Right lobe of liver (tissue), 6 donors: ENCODE data around the gene DRGX. TPM values are rescaled to one million over a fixed set of nuclear protein-coding genes. Genes with fewer than 3 reads are reported as not detected.

ENCODE experiments used
- ATAC-seq, 4 donors: fragments of 200-7000 bp; cut with Tn5 transposase; one replicate each; pipeline ENCODE4 v1.9.1; 2020; ENCODE audit warnings: mild to moderate bottlenecking in 4 of 4, moderate library complexity in 4 of 4
- DNase-seq, 3 donors: peaks; one replicate each; pipeline ENCODE4 v3.0.0-alpha.2; 2020
- H3K27ac ChIP-seq, 3 donors: fragments of 200-600 bp; one replicate each; pipeline ENCODE4 v1.8.0; 2022
- H3K27me3 ChIP-seq, 2 donors: fragments of 200-600 bp; one replicate each; pipeline ENCODE4 v1.8.0; 2022
- H3K36me3 ChIP-seq, 4 donors: fragments of 200-600 bp; sonication (generic) in 1 of 4; one replicate each; pipeline versions ENCODE4 v1.5.1 to v1.8.0; 2017 to 2022; ENCODE audit warnings: control low read depth in 1 of 4
- H3K4me1 ChIP-seq, 4 donors: fragments of 200-600 bp; sonication (generic) in 1 of 4; one replicate each; pipeline versions ENCODE4 v1.5.1 to v1.8.0; 2017 to 2022; ENCODE audit warnings: control low read depth in 1 of 4
- H3K4me3 ChIP-seq, 3 donors: fragments of 200-600 bp; one replicate each; pipeline ENCODE4 v1.8.0; 2022
- H3K9me3 ChIP-seq, 4 donors: fragments of 200-600 bp; sonication (generic) in 1 of 4; one replicate each; pipeline versions ENCODE4 v1.5.1 to v1.8.0; 2017 to 2022; ENCODE audit warnings: control low read depth in 1 of 4
- POLR2A ChIP-seq: fragments of 450-650 bp; IDR thresholded peaks from one replicate; pipeline ENCODE4 v1.6.1; 2017; ENCODE audit warnings: antibody characterized with exemption, mild to moderate bottlenecking
- WGBS: methylation state at CpG from one replicate; pipeline ENCODE4 v1.1.6; 2018; ENCODE audit warnings: low coverage, low lambda C conversion rate; ENCODE audit not compliant: insufficient coverage; ENCODE audit errors: missing lambda C conversion rate; 5-methylcytosine and 5-hydroxymethylcytosine counted together
- intact Hi-C, 2 donors: fragments of 100-400 bp; cut with DNase I; formaldehyde crosslinking; loops; one replicate each; pipeline versions ENCODE4 v1.11.2 to v1.14.1; 2022
- total RNA-seq, 6 experiments: library from RNA; depleted of rRNA in 2 of 6; stranded (reverse); fragments of >200 nt in 2 of 6; fragmentation: NEBNext Ultra II Directional in 3 of 6; extraction: Animal tissue kit (Norgen Biotek cat#: 25700) in 3 of 6; gene quantifications; one replicate each; pipeline versions ENCODE4 v1.1.0 to v1.2.4, GENCODE V29; 2016 to 2023
- TF ChIP-seq, protein P1 (sequence below), 4 donors: fragments of 200-600 bp in 3 of 4; fragments of 450-650 bp in 1 of 4; IDR thresholded peaks; one replicate each; pipeline versions ENCODE4 v1.5.1 to v1.8.0; 2016 to 2022; ENCODE audit warnings: antibody characterized with exemption in 4 of 4, mild to moderate bottlenecking in 2 of 4
- donor health status: DM: no; HTN: yes; CAD: no.
- donor health status: DM: no; HTN: no; CAD: no.
- donor health status: DM: no; HTN: no; CAD: no.
- donor health status: DM: no; HTN: yes; CAD: no.
- donor health status: DM: no; HTN: yes; CAD: no.

The DRGX gene
- total RNA-seq, 6 experiments from 2014 or later: not detected

DNA sequence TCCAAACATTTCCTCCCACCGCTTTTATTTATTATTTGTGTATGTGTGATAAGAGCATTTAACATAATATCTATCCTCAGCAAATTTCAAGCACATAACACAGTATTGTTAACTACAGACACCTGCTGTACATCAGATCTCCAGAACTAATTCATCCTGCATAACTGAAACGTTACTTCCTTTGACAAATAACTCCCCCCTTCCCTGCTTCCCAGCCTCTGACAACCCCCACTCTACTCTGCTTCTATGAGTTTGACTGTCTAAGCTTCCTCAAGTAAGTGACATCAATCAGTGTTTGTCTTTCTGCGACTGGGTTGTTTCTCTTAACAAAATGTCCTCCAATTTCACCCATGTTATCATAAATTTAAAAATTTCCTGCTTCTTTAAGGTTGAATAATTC is 74.9 kb downstream of the DRGX start:
- Histone ChIP-seq H3K27me3 (no peaks in the 10 kb centered on the region), H3K9me3 (no peaks in the 10 kb centered on the region), H3K4me3 (no peak overlapping the region), H3K36me3 (no peaks in the 10 kb centered on the region), H3K27ac (no peak overlapping the region), H3K4me1 (no peaks in the 10 kb centered on the region)
- 43% methylated on average over 3 of the region's 3 CpGs for WGBS
- no peak for TF ChIP-seq POLR2A
- TF ChIP-seq, protein P1, sequence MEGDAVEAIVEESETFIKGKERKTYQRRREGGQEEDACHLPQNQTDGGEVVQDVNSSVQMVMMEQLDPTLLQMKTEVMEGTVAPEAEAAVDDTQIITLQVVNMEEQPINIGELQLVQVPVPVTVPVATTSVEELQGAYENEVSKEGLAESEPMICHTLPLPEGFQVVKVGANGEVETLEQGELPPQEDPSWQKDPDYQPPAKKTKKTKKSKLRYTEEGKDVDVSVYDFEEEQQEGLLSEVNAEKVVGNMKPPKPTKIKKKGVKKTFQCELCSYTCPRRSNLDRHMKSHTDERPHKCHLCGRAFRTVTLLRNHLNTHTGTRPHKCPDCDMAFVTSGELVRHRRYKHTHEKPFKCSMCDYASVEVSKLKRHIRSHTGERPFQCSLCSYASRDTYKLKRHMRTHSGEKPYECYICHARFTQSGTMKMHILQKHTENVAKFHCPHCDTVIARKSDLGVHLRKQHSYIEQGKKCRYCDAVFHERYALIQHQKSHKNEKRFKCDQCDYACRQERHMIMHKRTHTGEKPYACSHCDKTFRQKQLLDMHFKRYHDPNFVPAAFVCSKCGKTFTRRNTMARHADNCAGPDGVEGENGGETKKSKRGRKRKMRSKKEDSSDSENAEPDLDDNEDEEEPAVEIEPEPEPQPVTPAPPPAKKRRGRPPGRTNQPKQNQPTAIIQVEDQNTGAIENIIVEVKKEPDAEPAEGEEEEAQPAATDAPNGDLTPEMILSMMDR (IDR thresholded peaks at IDR 0.05): no peak
- DNase-seq: no peak
- intact Hi-C loops: no loop called here
- no peak for ATAC-seq

DNA sequence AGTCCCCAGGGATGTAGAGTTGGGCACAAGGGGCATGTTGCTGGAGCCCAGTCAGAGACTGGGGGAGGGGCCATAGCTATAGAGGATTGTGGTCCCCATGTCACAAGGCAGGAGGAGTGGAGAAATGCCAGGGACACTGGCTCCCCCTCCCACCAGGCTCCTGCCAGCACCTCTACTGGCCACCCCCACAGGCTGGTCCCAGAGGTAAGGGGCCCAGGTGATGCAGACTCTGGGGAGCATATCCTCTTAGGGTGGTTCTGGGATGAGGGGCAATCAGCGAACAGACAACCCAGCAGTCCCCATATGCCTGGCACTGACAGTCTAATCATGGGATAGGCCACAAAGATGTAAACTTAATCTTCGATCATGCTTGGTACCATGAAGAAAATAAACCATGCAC is 75.7 kb downstream of the DRGX start:
- Histone ChIP-seq H3K4me1 (no peaks in the 10 kb centered on the region), H3K27me3 (no peaks in the 10 kb centered on the region), H3K4me3 (no peak overlapping the region), H3K27ac (no peak overlapping the region), H3K9me3 (no peaks in the 10 kb centered on the region), H3K36me3 (no peaks in the 10 kb centered on the region)
- 70% methylated on average over 2 of the region's 2 CpGs for WGBS
- ATAC-seq (no peak), DNase-seq (no peak)
- intact Hi-C loops: no loop called here
- TF ChIP-seq POLR2A: no peak
- TF ChIP-seq, protein P1 (IDR thresholded peaks at IDR 0.05): no peak

DNA sequence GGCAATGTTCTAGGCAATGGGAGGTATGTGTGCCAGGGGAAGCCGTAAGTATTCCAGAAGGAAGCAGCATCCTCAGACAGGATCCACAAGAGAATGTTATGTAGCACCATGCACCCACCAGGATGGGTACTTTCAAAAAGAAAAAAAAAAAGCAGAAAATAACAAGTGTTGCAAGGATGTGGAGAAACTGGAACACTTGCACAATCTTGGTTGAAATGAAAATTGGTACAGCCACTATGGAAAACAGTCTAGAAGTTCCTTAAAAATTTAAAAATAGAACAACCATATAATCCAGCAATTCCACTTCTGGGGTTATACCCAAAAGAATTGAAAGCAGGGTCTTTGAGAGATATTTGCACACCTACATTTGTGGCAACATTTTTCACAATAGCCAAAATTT is 76.7 kb downstream of the DRGX start:
- ATAC-seq: no peak
- WGBS: 60% methylated on average over 1 of the region's 1 CpG

DNA sequence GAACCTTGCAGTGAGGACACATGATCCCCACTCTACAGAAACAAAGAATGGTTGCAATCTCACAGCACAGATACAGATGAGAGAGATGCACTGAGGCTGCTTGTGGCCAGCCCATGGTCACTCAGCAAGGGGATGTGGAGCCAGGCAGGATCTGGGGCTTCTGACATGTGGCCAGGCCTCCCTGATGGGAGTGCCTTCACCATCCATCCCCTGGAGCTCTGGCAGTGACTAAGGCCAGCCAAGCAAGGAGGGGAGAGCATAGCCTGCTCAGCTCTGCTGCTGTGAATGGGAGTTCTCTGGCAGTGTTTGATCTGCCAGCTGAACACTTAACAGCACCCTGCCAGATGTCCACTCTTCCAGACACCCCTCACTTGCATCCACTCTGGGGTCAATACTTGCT is 77.1 kb downstream of the DRGX start:
- TF ChIP-seq POLR2A: no peak
- TF ChIP-seq, protein P1 (IDR thresholded peaks at IDR 0.05): no peak
- ATAC-seq: no peak
- intact Hi-C loops: no loop called here
- Histone ChIP-seq H3K9me3 (no peaks in the 10 kb centered on the region), H3K36me3 (no peaks in the 10 kb centered on the region), H3K27ac (no peak overlapping the region), H3K27me3 (no peaks in the 10 kb centered on the region), H3K4me1 (no peaks in the 10 kb centered on the region), H3K4me3 (no peak overlapping the region)
- no peak for DNase-seq

More for the DNA sequence above, 76.7 kb downstream of the DRGX start:
- no peak overlapping the region for H3K27ac ChIP-seq
- no peaks in the 10 kb centered on the region for H3K4me1 ChIP-seq
- H3K36me3 ChIP-seq: no peaks in the 10 kb centered on the region
- H3K4me3 ChIP-seq: no peak overlapping the region
- no peaks in the 10 kb centered on the region for H3K27me3 ChIP-seq
- intact Hi-C loops: no loop called here
- no peak for DNase-seq
- H3K9me3 ChIP-seq: no peaks in the 10 kb centered on the region
- TF ChIP-seq POLR2A: no peak
- TF ChIP-seq, protein P1 (IDR thresholded peaks at IDR 0.05): no peak

DNA sequence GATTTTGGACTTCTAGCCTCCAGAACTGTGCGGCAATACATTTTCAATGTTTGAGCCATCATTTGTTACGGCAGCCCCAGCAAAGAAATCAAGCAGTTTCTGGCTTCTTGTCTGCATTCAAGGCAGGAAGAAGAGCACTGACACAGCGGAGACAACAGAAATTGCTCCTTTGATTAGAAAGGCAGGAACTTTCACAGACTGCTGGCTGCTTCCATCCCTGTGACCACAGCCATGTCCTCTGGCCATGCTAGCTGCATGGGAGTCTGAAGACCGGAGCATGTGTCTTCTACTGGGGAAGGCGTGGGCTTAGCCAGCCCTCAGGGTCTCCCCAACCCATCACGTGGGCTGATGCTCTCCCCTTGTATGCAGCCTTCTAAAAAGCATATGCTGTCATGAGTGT is 77.9 kb downstream of the DRGX start:
- ATAC-seq (peak in 3 of 4 donors; percentile 28 to 55 (median 54)), DNase-seq (no peak)
- no peaks in the 10 kb centered on the region for H3K27me3 ChIP-seq
- no peaks in the 10 kb centered on the region for H3K9me3 ChIP-seq
- WGBS: 51% methylated on average over 2 of the region's 6 CpGs
- no peaks in the 10 kb centered on the region for H3K36me3 ChIP-seq
- H3K27ac ChIP-seq: no peak overlapping the region
- no peak overlapping the region for H3K4me3 ChIP-seq
- TF ChIP-seq, protein P1 (IDR thresholded peaks at IDR 0.05): no peak
- no peak for TF ChIP-seq POLR2A
- intact Hi-C loops: no loop called here
- H3K4me1 ChIP-seq: no peaks in the 10 kb centered on the region
